Neuronal stem cell (in vitro differentiated cells): ENCODE measurements around the gene CD83.

ENCODE experiments used
- DNase-seq: peaks from one replicate; pipeline ENCODE4 v3.0.0-alpha.2; 2013; ENCODE audit warnings: low spot score
- H2AFZ ChIP-seq: one replicate; pipeline ENCODE4 v1.6.1; 2013; ENCODE audit warnings: mild to moderate bottlenecking, low read length, inconsistent platforms
- H2AK5ac ChIP-seq: 2 replicates; pipeline ENCODE4 v1.6.1; 2013; ENCODE audit warnings: low read depth, mild to moderate bottlenecking, inconsistent platforms, low read length, moderate library complexity, mixed read lengths
- H2BK120ac ChIP-seq: 2 replicates; pipeline ENCODE4 v1.6.1; 2013; ENCODE audit warnings: low read depth, mild to moderate bottlenecking, inconsistent platforms, low read length, moderate library complexity, mixed read lengths
- H2BK12ac ChIP-seq: one replicate; pipeline ENCODE4 v1.6.1; 2013; ENCODE audit warnings: low read length, inconsistent platforms
- H2BK15ac ChIP-seq: 2 replicates; pipeline ENCODE4 v1.6.1; 2013; ENCODE audit warnings: mild to moderate bottlenecking, low read length, inconsistent platforms, mixed read lengths
- H2BK5ac ChIP-seq: one replicate; pipeline ENCODE4 v1.6.1; 2013; ENCODE audit warnings: inconsistent platforms, mild to moderate bottlenecking, low read length, moderate library complexity
- H3K14ac ChIP-seq: one replicate; pipeline ENCODE4 v1.6.1; 2013; ENCODE audit warnings: low read length, inconsistent platforms
- H3K18ac ChIP-seq: 2 replicates; pipeline ENCODE4 v1.6.1; 2013; ENCODE audit warnings: low read length, inconsistent platforms
- H3K23ac ChIP-seq: 2 replicates; pipeline ENCODE4 v1.6.1; 2013; ENCODE audit warnings: low read depth, mild to moderate bottlenecking, mixed read lengths, low read length, inconsistent platforms; ENCODE audit not compliant: poor library complexity
- H3K27ac ChIP-seq: replicated peaks from 3 replicates; pipeline ENCODE4 v1.5.1; 2013; ENCODE audit warnings: low read length, inconsistent platforms
- H3K27me3 ChIP-seq, 3 experiments: 2 replicates each; pipeline ENCODE4 v1.6.1; 2013; ENCODE audit warnings: low read length in 3 of 3, mild to moderate bottlenecking in 2 of 3, inconsistent platforms in 1 of 3, low read depth in 1 of 3, mixed read lengths in 1 of 3, moderate library complexity in 1 of 3; ENCODE audit not compliant: control insufficient read depth in 3 of 3, insufficient read depth in 3 of 3
- H3K36me3 ChIP-seq, 2 donors: replicated peaks in 1 of 2; 2 replicates each; pipeline ENCODE4 v1.6.1; 2013; ENCODE audit warnings: low read length in 2 of 2; ENCODE audit not compliant: control insufficient read depth in 2 of 2, insufficient read depth in 2 of 2
- H3K4ac ChIP-seq: 2 replicates; pipeline ENCODE4 v1.6.1; 2013; ENCODE audit warnings: inconsistent platforms, mild to moderate bottlenecking, low read length, moderate library complexity
- H3K4me1 ChIP-seq, 2 donors: 1 replicate in 1 of 2; 2 replicates in 1 of 2; pipeline ENCODE4 v1.6.1; 2013; ENCODE audit warnings: low read length in 2 of 2, low read depth in 1 of 2; ENCODE audit not compliant: control insufficient read depth in 2 of 2, insufficient read depth in 1 of 2
- H3K4me2 ChIP-seq: one replicate; pipeline ENCODE4 v1.6.1; 2013; ENCODE audit warnings: mild to moderate bottlenecking, low read length, inconsistent platforms; ENCODE audit not compliant: insufficient read depth, poor library complexity, severe bottlenecking
- H3K4me3 ChIP-seq, 2 donors: 2 replicates each; pipeline ENCODE4 v1.5.1; 2013; ENCODE audit warnings: low read length in 2 of 2, mild to moderate bottlenecking in 2 of 2, inconsistent platforms in 1 of 2, moderate library complexity in 1 of 2
- H3K79me1 ChIP-seq: one replicate; pipeline ENCODE4 v1.6.1; 2013; ENCODE audit warnings: low read depth, mild to moderate bottlenecking, inconsistent platforms, low read length, moderate library complexity
- H3K9ac ChIP-seq: one replicate; pipeline ENCODE4 v1.6.1; 2013; ENCODE audit warnings: mild to moderate bottlenecking, low read depth, low read length, inconsistent platforms; ENCODE audit not compliant: poor library complexity
- H3K9me3 ChIP-seq, 2 donors: replicated peaks in 1 of 2; 2 replicates each; pipeline versions ENCODE3 to v1.6.1; 2013; ENCODE audit warnings: low read length in 2 of 2, mild to moderate bottlenecking in 2 of 2, inconsistent platforms in 1 of 2, low read depth in 1 of 2, mixed read lengths in 1 of 2, moderate library complexity in 1 of 2; ENCODE audit not compliant: control insufficient read depth in 2 of 2, insufficient read depth in 1 of 2
- H4K8ac ChIP-seq: one replicate; pipeline ENCODE4 v1.6.1; 2013; ENCODE audit warnings: low read depth, mild to moderate bottlenecking, inconsistent platforms, low read length, moderate library complexity
- H4K91ac ChIP-seq: one replicate; pipeline ENCODE4 v1.6.1; 2013; ENCODE audit warnings: low read length, low read depth, mild to moderate bottlenecking, inconsistent platforms; ENCODE audit not compliant: poor library complexity
- WGBS, 2 donors: extraction: QIAGEN DNeasy Blood & Tissue Kit; methylation state at CpG; one replicate each; pipeline ENCODE4 v1.1.7; 2013; ENCODE audit warnings: missing lambda C conversion rate in 2 of 2, mixed read lengths in 1 of 2; ENCODE audit not compliant: insufficient read length in 2 of 2, insufficient replicate concordance in 1 of 2; ENCODE audit errors: extremely low coverage in 2 of 2; 5-methylcytosine and 5-hydroxymethylcytosine counted together

Gene CD83

GRCh38 chr6:14147891-14148290, 30.3 kb downstream of the CD83 start:
- Histone ChIP-seq H2BK120ac (no peak overlapping the region), H3K9me3 (no peaks in the 10 kb centered on the region), H3K27ac (no peak overlapping the region), H3K14ac (no peak overlapping the region), H4K8ac (no peak overlapping the region), H3K4me2 (no peak overlapping the region), H2BK15ac (no peak overlapping the region), H2AK5ac (no peak overlapping the region), H3K36me3 (no peaks in the 10 kb centered on the region), H3K18ac (peak overlapping the region; percentile 46), H3K27me3 (peaks cover 0 to 15% (median 0%) of the 10 kb centered on the region in 3 experiments), H3K4ac (no peak overlapping the region), H2BK5ac (no peak overlapping the region), H3K4me3 (no peak overlapping the region), H2BK12ac (no peak overlapping the region), H3K9ac (no peak overlapping the region), H3K4me1 (peaks cover 1 to 2% of the 10 kb centered on the region in 2 donors), H4K91ac (no peak overlapping the region), H3K79me1 (peaks cover 3% of the 10 kb centered on the region), H2AFZ (no peak overlapping the region), H3K23ac (no peak overlapping the region)
- no peak for DNase-seq
- WGBS, 2 donors = no CpG with 5 or more reads among the region's 7 CpGs

GRCh38 chr6:14148471-14148870, 30.9 kb downstream of the CD83 start:
- Histone ChIP-seq H3K36me3 (no peaks in the 10 kb centered on the region), H3K4me1 (peaks cover 1 to 2% of the 10 kb centered on the region in 2 donors), H4K8ac (no peak overlapping the region), H3K4me2 (no peak overlapping the region), H3K14ac (no peak overlapping the region), H3K4ac (no peak overlapping the region), H2BK15ac (no peak overlapping the region), H2AK5ac (no peak overlapping the region), H4K91ac (no peak overlapping the region), H3K27me3 (peaks cover 0 to 15% (median 0%) of the 10 kb centered on the region in 3 experiments), H3K9ac (no peak overlapping the region), H2BK12ac (no peak overlapping the region), H3K79me1 (peaks cover 3% of the 10 kb centered on the region), H2AFZ (no peak overlapping the region), H3K4me3 (no peak overlapping the region), H3K27ac (no peak overlapping the region), H3K9me3 (no peaks in the 10 kb centered on the region), H2BK120ac (no peak overlapping the region), H3K23ac (peak overlapping the region; percentile 26), H3K18ac (peak overlapping the region; percentile 15), H2BK5ac (no peak overlapping the region)
- WGBS, 2 donors = no CpG with 5 or more reads among the region's 5 CpGs
- no peak for DNase-seq

- Histone ChIP-seq H3K4ac (no peak overlapping the region), H4K8ac (no peak overlapping the region), H3K79me1 (peaks cover 3% of the 10 kb centered on the region), H3K36me3 (no peaks in the 10 kb centered on the region), H3K4me3 (no peak overlapping the region), H3K23ac (no peak overlapping the region), H3K9ac (no peak overlapping the region), H2BK5ac (no peak overlapping the region), H2BK15ac (no peak overlapping the region), H2AFZ (no peak overlapping the region), H3K14ac (no peak overlapping the region), H3K4me2 (no peak overlapping the region), H3K9me3 (no peaks in the 10 kb centered on the region), H3K27me3 (peaks cover 0 to 20% (median 0%) of the 10 kb centered on the region in 3 experiments), H3K27ac (no peak overlapping the region), H4K91ac (no peak overlapping the region), H3K4me1 (peaks cover 1 to 2% of the 10 kb centered on the region in 2 donors), H3K18ac (no peak overlapping the region), H2BK120ac (no peak overlapping the region), H2BK12ac (no peak overlapping the region), H2AK5ac (no peak overlapping the region)
- no CpG with 5 or more reads among the region's 6 CpGs for WGBS, 2 donors
- no peak for DNase-seq
Observed at GRCh38 chr6:14149053-14149738, 31.6 kb downstream of the CD83 start.

- peaks cover 0 to 21% (median 0%) of the 10 kb centered on the region in 3 experiments for H3K27me3 ChIP-seq
- no peak overlapping the region for H3K23ac ChIP-seq
- H3K14ac ChIP-seq = no peak overlapping the region
- H2BK15ac ChIP-seq = no peak overlapping the region
- no peak overlapping the region for H3K4me2 ChIP-seq
- H3K4me3 ChIP-seq = no peak overlapping the region
- no peak overlapping the region for H3K9ac ChIP-seq
- no peaks in the 10 kb centered on the region for H3K36me3 ChIP-seq
- H2BK12ac ChIP-seq = no peak overlapping the region
- no peak overlapping the region for H2AK5ac ChIP-seq
- H3K79me1 ChIP-seq = peaks cover 3% of the 10 kb centered on the region
- peaks cover 1 to 2% of the 10 kb centered on the region in 2 donors for H3K4me1 ChIP-seq
- no peak for DNase-seq
- no peak overlapping the region for H2AFZ ChIP-seq
- H3K9me3 ChIP-seq = no peaks in the 10 kb centered on the region
- no peak overlapping the region for H2BK120ac ChIP-seq
- no peak overlapping the region for H4K91ac ChIP-seq
- no peak overlapping the region for H3K4ac ChIP-seq
- no peak overlapping the region for H3K18ac ChIP-seq
- H4K8ac ChIP-seq = no peak overlapping the region
- no peak overlapping the region for H3K27ac ChIP-seq
- no CpG with 5 or more reads among the region's 7 CpGs for WGBS, 2 donors
- no peak overlapping the region for H2BK5ac ChIP-seq
Observed at GRCh38 chr6:14149739-14150130, 32.2 kb downstream of the CD83 start.
